Measurements from ENCODE around the gene MRPS14. TPM values are rescaled to one million over a fixed set of nuclear protein-coding genes. Genes with fewer than 3 reads are reported as not detected.

MRPS14 gene
- total RNA-seq, 2 experiments from 2014 or later, result 48.8 to 51.2 TPM

DNA sequence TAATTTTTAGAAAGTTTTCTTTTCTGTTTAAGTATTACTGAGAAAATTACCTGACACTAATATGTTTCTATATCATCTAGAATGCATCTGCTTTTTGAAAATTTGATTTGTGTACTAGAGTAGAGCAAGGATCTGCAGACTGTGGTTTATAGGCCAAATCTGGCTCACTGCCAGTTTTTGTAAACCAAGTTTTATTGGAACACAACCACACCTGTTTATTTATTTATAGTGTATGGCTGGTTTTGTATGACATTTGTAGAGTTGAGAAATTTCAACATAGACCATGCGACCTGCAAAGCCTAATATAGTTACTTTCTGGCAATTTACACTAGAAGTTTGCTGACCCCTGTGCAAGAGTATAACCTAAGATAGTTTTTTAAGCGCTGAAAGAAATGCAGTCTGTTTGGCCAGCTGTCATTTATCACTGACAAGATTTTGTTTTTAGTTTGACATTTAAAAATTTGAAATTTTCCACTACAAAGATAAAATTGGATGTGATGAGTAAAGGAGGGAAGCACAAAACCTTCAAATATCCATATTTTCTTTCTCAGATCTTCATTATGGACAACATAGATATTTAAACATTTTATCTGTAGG lies 59.6 kb downstream of the MRPS14 start:
- no peak overlapping the region for H3K4me3 Mint-ChIP-seq
- no peak for DNase-seq

More for the DNA sequence above, 59.6 kb downstream of the MRPS14 start:
- CTCF ChIA-PET, result interaction anchor here (0.6 to 3.0 kb wide), 2 partner anchors 19 to 162 kb away, joined by 3 to 15 read pairs; no protein-coding TSS in a partner anchor
- no peak overlapping the region for H3K27ac Mint-ChIP-seq
- no peaks in the 10 kb centered on the region for H3K27me3 Mint-ChIP-seq (ENCODE audit: low read depth)
- intact Hi-C loops (cut with micrococcal nuclease), result loop anchor here (1.0 kb wide), 6 partner anchors 25 to 1095 kb away; partner anchors contain the start of genes CACYBP, MRPS14 and ZBTB37
- peaks cover 43% of the 10 kb centered on the region for H3K4me1 Mint-ChIP-seq (ENCODE audit: low read depth)
- no peaks in the 10 kb centered on the region for H3K36me3 Mint-ChIP-seq (ENCODE audit: low read depth)
- H3K9me3 Mint-ChIP-seq, result no peaks in the 10 kb centered on the region

Other genes starting within 250 kb of the MRPS14 start
- 100 to 1,000 TPM; 322 to 354 TPM for gene CACYBP, start 23.5 kb downstream of the MRPS14 start, total RNA-seq
- not detected for gene TNN, start 44.4 kb upstream of the MRPS14 start, total RNA-seq
- 10 to 100 TPM; 19.5 to 21.4 TPM for gene KIAA0040, start 169.4 kb upstream of the MRPS14 start, total RNA-seq

Measured in activated naive CD4-positive, alpha-beta T cell treated with anti-CD3 and anti-CD28 coated beads for 36 hours (primary cell).